ENCODE data around the gene NECTIN2.

GRCh38 chr19:44908074-44908835 is 62.2 kb downstream of the NECTIN2 start:
- TF ChIP-seq CTCF (IDR thresholded peaks at IDR 0.05) (no peak), SIN3A (IDR thresholded peaks at IDR 0.05; ENCODE audit: borderline replicate concordance, insufficient read depth, low read depth, low read length) (no peak)
